Coronary artery (tissue), 2 donors: ENCODE results near the gene MAPK10.

Experiments
- DNase-seq: peaks from one replicate; pipeline ENCODE4 v3.0.0-alpha.2; 2017; ENCODE audit warnings: low spot score
- H3K27ac ChIP-seq, 2 donors: fragments of 200-600 bp; sonication (generic); one replicate each; pipeline ENCODE4 v1.5.1; 2016 to 2019
- H3K4me3 ChIP-seq: fragments of 200-600 bp; sonication (generic); 2 replicates; pipeline ENCODE4 v1.5.1; 2016; ENCODE audit warnings: mild to moderate bottlenecking, moderate library complexity
- CTCF ChIP-seq: fragments of 200-600 bp; sonication (generic); IDR thresholded peaks from one replicate; pipeline ENCODE4 v1.5.1; 2019; ENCODE audit warnings: antibody characterized with exemption

MAPK10 gene

GRCh38 chr4:86283371-86283770, 76.5 kb downstream of the MAPK10 start:
- Histone ChIP-seq H3K4me3 (no peak overlapping the region), H3K27ac (no peak overlapping the region)
- DNase-seq: no peak
- TF ChIP-seq CTCF: no peak

GRCh38 chr4:86280246-86280645, 79.6 kb downstream of the MAPK10 start:
- H3K27ac ChIP-seq: no peak overlapping the region
- TF ChIP-seq CTCF: no peak
- no peak overlapping the region for H3K4me3 ChIP-seq
- DNase-seq: no peak

- no peak for DNase-seq
- no peak overlapping the region for H3K27ac ChIP-seq
- H3K4me3 ChIP-seq: no peak overlapping the region
- no peak for TF ChIP-seq CTCF
Measured at GRCh38 chr4:86279293-86279960, 80.4 kb downstream of the MAPK10 start.

- no peak for DNase-seq
- no peak for TF ChIP-seq CTCF
- Histone ChIP-seq H3K4me3 (no peak overlapping the region), H3K27ac (no peak overlapping the region)
Measured at GRCh38 chr4:86278126-86278525, 81.7 kb downstream of the MAPK10 start.

- Histone ChIP-seq H3K4me3 (no peak overlapping the region), H3K27ac (no peak overlapping the region)
- no peak for DNase-seq
- TF ChIP-seq CTCF: no peak
Measured at GRCh38 chr4:86274642-86275041, 85.2 kb downstream of the MAPK10 start.

- H3K27ac ChIP-seq: no peak overlapping the region
- no peak overlapping the region for H3K4me3 ChIP-seq
- no peak for TF ChIP-seq CTCF
- DNase-seq: no peak
Measured at GRCh38 chr4:86272669-86273068, 87.2 kb downstream of the MAPK10 start.

GRCh38 chr4:86271057-86271456, 88.8 kb downstream of the MAPK10 start:
- Histone ChIP-seq H3K4me3 (no peak overlapping the region), H3K27ac (no peak overlapping the region)
- no peak for TF ChIP-seq CTCF
- no peak for DNase-seq
